ENCODE data around the gene NALCN. TPM values are rescaled to one million over a fixed set of nuclear protein-coding genes. Genes with fewer than 3 reads are reported as not detected.

Gene NALCN
- polyA plus RNA-seq, 3 donors: not detected

DNA sequence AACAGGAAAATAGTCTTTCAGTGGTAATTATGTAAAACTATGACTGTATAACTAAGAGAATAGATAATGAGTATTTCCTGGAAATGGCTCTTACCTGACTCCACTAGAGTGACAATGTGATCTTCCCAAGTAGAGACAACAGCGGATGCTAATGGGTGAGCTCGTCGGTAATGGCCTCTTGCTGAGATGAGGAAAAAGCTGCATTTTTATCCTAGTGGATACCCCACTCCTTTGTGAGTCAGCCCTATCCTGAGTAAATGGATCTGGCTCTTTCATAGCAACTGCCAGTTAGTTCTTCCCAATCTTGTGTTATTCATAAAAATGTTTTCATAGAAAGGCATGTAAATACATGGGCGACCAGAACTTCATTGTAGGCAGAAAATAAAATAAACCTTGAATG lies 299.5 kb downstream of the NALCN start:
- Histone ChIP-seq H3K27ac (ENCODE audit: low read depth in 1 of 2, low read length in 2 of 2) (no peak overlapping the region), H3K4me2 (replicated peaks; ENCODE audit: extremely low read depth, low read length, poor library complexity, severe bottlenecking) (no peak overlapping the region), H3K79me2 (ENCODE audit: insufficient read depth, low read length) (no peaks in the 10 kb centered on the region), H3K4me3 (replicated peaks in 1 of 3; ENCODE audit: low read depth in 2 of 3, low read length in 3 of 3) (no peak overlapping the region), H3K9ac (ENCODE audit: insufficient read depth, low read length, poor library complexity, severe bottlenecking) (no peak overlapping the region), H3K4me1 (ENCODE audit: control insufficient read depth in 1 of 2, insufficient read depth in 2 of 2, low read length in 2 of 2) (no peaks in the 10 kb centered on the region), H3K36me3 (replicated peaks in 1 of 2; ENCODE audit: control insufficient read depth in 1 of 2, insufficient read depth in 2 of 2, low read length in 2 of 2) (no peaks in the 10 kb centered on the region), H3K9me3 (replicated peaks in 1 of 2; ENCODE audit: control insufficient read depth in 1 of 2, insufficient read depth in 1 of 2, low read length in 2 of 2) (no peaks in the 10 kb centered on the region), H3K27me3 (ENCODE audit: control insufficient read depth in 2 of 2, insufficient read depth in 2 of 2, low read length in 2 of 2) (no peaks in the 10 kb centered on the region), H2AFZ (ENCODE audit: insufficient read depth, low read depth, low read length, poor library complexity, severe bottlenecking) (no peak overlapping the region), H4K20me1 (ENCODE audit: insufficient read depth, low read length) (no peaks in the 10 kb centered on the region)
- TF ChIP-seq, protein P1, sequence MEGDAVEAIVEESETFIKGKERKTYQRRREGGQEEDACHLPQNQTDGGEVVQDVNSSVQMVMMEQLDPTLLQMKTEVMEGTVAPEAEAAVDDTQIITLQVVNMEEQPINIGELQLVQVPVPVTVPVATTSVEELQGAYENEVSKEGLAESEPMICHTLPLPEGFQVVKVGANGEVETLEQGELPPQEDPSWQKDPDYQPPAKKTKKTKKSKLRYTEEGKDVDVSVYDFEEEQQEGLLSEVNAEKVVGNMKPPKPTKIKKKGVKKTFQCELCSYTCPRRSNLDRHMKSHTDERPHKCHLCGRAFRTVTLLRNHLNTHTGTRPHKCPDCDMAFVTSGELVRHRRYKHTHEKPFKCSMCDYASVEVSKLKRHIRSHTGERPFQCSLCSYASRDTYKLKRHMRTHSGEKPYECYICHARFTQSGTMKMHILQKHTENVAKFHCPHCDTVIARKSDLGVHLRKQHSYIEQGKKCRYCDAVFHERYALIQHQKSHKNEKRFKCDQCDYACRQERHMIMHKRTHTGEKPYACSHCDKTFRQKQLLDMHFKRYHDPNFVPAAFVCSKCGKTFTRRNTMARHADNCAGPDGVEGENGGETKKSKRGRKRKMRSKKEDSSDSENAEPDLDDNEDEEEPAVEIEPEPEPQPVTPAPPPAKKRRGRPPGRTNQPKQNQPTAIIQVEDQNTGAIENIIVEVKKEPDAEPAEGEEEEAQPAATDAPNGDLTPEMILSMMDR (IDR thresholded peaks at IDR 0.05): no peak
- Mint-ChIP-seq H3K4me3 (no peak overlapping the region), H3K27ac (no peak overlapping the region), H3K4me1 (no peaks in the 10 kb centered on the region), H3K36me3 (no peaks in the 10 kb centered on the region), H3K9me3 (peaks cover 0 to 2% (median 0%) of the 10 kb centered on the region in 7 donors), H3K27me3 (ENCODE audit: low read depth in 3 of 3) (peaks cover 0 to 4% (median 2%) of the 10 kb centered on the region in 3 donors)
- DNase-seq: no peak
- intact Hi-C loops (cut with micrococcal nuclease): no loop called here
- WGBS (ENCODE audit: insufficient coverage): no CpG with 5 or more reads among the region's 4 CpGs

DNA sequence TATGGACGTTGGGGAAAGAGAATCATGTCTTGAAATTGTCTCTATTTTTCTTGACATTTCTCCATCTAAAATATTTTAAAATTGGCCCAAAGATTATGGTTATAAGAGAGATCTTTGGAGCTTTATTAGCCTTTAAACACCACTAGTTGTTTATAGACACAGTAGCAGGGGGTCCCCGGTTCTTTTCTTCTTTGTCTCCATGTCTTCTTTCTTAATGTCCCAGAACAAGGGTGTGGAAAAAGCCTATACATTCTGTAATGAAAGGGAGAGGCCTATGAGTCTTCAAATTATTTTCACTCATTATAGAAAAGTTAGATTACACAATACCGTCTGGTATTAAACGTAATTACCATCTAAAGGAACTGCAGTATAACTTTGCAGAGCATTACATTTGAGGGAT lies 300.0 kb downstream of the NALCN start:
- Mint-ChIP-seq H3K4me1 (no peaks in the 10 kb centered on the region), H3K27me3 (ENCODE audit: low read depth in 3 of 3) (peaks cover 0 to 5% (median 2%) of the 10 kb centered on the region in 3 donors), H3K27ac (no peak overlapping the region), H3K9me3 (peaks cover 0 to 2% (median 0%) of the 10 kb centered on the region in 7 donors), H3K36me3 (no peaks in the 10 kb centered on the region), H3K4me3 (no peak overlapping the region)
- Histone ChIP-seq H4K20me1 (ENCODE audit: insufficient read depth, low read length) (no peaks in the 10 kb centered on the region), H3K4me1 (ENCODE audit: control insufficient read depth in 1 of 2, insufficient read depth in 2 of 2, low read length in 2 of 2) (no peaks in the 10 kb centered on the region), H3K9ac (ENCODE audit: insufficient read depth, low read length, poor library complexity, severe bottlenecking) (no peak overlapping the region), H3K36me3 (replicated peaks in 1 of 2; ENCODE audit: control insufficient read depth in 1 of 2, insufficient read depth in 2 of 2, low read length in 2 of 2) (no peaks in the 10 kb centered on the region), H3K9me3 (replicated peaks in 1 of 2; ENCODE audit: control insufficient read depth in 1 of 2, insufficient read depth in 1 of 2, low read length in 2 of 2) (no peaks in the 10 kb centered on the region), H2AFZ (ENCODE audit: insufficient read depth, low read depth, low read length, poor library complexity, severe bottlenecking) (no peak overlapping the region), H3K4me3 (replicated peaks in 1 of 3; ENCODE audit: low read depth in 2 of 3, low read length in 3 of 3) (no peak overlapping the region), H3K4me2 (replicated peaks; ENCODE audit: extremely low read depth, low read length, poor library complexity, severe bottlenecking) (no peak overlapping the region), H3K79me2 (ENCODE audit: insufficient read depth, low read length) (no peaks in the 10 kb centered on the region), H3K27me3 (ENCODE audit: control insufficient read depth in 2 of 2, insufficient read depth in 2 of 2, low read length in 2 of 2) (no peaks in the 10 kb centered on the region), H3K27ac (ENCODE audit: low read depth in 1 of 2, low read length in 2 of 2) (no peak overlapping the region)
- no CpG with 5 or more reads among the region's 4 CpGs for WGBS (ENCODE audit: insufficient coverage)
- DNase-seq: no peak
- TF ChIP-seq, protein P1 (IDR thresholded peaks at IDR 0.05): no peak
- intact Hi-C loops (cut with micrococcal nuclease): no loop called here

All from CD14-positive monocyte (primary cell).